GM18526 (cell line): ENCODE measurements around the gene ZNF226.
A peak's percentile ranks its signal among the peaks of the same experiment; 100 is the strongest.

ENCODE experiments used
- POLR2A ChIP-seq: IDR thresholded peaks from 3 replicates; pipeline ENCODE4 v1.6.1; 2011; ENCODE audit not compliant: insufficient read length; ENCODE audit errors: extremely low read depth

ZNF226 gene

DNA sequence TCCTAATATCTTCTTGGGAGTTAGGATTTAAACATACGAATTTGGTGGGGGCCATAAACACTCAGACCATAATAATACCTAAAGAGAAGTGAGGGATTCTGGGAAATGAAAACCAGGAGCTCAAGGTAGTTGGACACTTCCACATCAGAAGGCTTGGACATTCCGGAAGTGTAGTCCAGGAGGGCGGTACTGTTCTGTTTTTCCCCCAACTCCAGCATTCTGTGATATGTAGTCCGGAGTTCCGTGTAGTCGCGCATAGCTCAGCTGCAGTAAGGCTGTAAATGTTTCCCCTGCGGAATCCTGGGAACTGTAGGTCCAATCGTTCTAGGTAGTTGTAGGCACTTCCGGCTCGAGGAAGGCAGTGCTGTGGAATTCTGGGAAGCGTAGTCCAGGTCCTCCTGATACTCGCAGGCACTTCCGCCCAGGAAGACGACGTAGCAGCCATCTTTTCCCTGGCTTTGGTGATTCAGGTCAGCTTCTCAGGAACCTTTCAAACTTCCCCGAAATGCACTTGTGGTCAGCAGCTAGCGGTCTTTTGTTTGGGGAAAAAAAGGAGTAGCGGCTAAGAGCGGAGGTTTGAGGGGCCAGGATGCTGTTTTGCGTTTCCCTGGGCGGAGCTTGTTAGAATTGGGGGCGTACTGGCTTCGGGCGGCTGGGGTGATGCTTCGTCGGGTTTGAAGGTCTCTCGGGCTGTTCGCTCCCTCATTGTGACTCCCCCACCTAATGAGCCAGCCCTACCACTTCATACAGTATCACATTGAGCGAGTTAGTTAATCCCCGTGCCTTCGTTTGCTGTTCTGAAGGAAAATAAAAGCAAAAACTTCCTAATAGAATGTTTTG, at the start of gene ZNF226:
TSS of gene ZNF226 (plus strand) at position 428 of the 840 bp plus-strand sequence. CDS start 4,981 bp downstream, outside the sequence.
- TF ChIP-seq POLR2A: peak; percentile 52

DNA sequence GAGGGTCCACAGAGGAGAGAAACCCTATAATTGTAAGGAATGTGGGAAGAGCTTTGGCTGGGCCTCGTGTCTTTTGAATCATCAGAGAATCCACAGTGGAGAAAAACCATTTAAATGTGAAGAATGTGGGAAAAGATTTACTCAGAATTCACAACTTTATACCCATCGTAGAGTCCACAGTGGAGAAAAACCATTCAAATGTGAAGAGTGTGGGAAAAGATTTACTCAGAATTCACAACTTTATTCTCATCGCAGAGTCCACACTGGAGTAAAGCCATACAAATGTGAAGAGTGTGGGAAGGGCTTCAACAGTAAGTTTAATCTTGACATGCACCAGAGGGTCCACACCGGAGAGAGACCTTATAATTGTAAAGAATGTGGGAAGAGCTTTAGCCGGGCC, 32.9 kb upstream of the ZNF226 start:
- no peak for TF ChIP-seq POLR2A

DNA sequence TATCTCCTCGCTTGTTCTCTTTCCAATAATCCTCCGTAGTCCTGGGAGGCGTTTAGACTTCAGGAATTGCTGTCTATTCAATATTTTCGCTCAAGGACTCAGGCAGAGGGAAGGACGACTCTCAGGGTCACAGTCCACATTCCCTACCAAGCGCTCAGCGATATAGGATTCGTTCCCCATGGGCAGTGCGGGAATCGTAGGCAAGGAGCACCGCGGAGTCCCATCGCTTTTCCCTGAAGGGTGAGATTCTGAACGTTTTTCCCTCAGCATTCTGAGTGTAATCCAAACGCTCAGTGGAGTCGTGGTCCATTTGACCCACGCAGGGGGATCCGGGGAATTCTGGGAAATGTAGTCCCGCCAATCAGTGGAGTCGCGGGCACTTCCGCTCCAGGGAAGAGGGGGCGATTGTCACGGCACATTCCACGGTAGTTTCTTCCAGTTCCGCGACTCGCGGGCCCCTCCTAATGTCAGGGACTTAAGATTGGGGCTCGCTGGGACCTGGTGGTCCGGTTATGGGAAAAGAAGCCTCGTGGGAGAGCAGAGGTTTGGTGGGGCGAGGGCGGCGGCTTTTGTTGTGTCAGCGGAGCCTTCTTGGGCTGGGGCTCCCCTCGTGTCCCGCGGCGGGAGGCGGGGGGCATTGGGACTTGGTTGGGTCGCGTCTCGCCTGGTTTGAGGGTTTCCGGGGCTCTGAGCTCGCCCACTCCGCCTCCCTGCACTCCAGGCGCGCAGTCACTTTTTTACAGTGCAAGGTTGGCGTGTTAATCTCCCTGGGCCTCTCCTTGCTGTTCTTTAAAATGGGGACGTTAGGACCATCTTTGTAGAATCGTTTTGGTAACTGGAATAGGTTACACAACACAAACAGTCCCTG, 23.5 kb upstream of the ZNF226 start, which contains the start of gene ZNF234:
TSS of gene ZNF234 (plus strand) at position 364 of the 868 bp plus-strand sequence. CDS start 3,079 bp downstream, outside the sequence.
- peak; percentile 49 for TF ChIP-seq POLR2A

DNA sequence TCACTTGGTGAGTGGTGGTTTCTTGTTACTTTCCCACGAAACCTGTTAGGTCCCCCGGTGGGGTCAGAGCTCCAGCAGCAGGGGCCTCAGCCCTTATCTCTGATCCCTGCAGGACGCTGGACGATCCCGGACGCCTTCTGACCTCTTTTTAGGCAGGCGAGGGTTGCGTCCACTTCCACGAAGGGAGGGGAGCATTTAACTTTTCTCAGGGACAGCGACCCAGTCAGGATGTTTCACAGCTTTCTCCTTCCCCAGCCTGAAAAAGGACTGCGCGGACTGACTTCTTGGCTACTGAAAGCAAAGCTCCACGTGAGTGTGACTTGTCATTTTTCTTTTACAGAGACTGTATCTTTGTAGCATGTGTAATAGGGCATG, 22.9 kb upstream of the ZNF226 start:
- TF ChIP-seq POLR2A: no peak

DNA sequence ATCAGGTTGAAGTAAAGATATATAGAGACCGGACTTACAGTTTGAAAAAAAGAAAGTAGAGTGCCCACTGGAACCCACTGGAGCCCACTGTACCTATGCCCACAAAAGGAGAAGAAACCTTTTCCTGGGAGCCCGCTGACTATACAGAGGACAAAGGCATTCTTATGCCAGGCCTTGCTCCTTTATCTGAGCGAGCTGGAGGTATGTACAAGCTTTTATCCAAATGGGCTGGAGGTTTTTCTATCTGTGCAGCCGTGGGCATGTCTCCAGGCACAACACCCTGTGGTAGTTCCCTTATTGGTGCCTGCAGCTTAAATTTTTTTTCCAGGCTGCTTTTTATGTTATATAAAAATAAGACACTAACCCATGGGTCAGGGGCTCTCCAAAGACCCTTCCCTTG, 15.1 kb upstream of the ZNF226 start:
- TF ChIP-seq POLR2A: no peak

DNA sequence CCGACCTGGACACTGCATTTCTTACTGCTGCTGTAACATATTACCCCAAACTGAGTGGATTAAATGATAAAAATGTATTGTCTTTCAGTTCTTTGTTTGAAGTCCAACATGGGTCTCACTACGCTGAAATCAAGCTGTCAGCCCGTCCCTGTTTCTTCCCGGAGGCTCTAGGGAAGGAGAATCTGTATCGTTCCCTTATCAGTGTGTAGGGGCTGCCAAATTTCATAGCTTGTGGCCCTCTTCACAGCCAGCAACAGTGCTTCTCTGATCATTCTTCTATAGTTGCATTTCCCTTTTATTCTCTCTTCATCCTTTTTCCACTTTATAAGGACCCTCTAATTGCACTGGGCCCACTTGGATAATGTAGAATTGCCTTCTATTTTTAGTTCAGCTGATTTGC, 13.4 kb upstream of the ZNF226 start:
- no peak for TF ChIP-seq POLR2A

DNA sequence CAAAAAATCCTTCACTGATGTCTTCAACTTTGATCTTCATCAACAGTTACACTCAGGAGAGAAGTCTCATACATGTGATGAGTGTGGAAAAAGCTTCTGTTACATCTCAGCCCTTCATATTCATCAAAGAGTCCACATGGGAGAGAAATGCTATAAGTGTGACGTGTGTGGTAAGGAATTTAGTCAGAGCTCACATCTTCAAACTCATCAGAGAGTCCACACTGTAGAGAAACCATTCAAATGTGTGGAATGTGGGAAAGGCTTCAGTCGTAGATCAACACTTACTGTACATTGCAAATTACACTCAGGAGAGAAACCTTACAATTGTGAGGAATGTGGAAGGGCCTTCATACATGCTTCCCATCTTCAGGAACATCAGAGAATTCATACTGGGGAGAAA, 8.4 kb upstream of the ZNF226 start:
- TF ChIP-seq POLR2A: no peak

DNA sequence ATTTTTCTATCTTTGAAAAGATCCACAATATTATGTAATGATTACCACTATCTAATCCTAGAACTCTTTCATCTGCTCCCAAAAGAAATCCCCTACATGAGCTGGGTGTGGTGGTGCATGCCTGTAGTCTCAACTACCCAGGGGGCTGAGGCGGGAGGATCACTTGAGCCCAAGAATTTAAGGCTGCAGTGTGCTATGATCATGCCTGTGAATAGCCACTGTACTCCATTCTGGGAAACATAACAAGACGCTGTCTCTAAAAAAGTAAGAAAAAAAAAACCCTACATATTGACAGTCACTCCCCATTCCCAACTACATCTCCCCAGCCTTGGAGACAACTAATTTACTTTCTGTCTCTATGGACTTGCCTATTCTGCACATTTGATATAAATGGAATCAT, 1.1 kb upstream of the ZNF226 start:
- no peak for TF ChIP-seq POLR2A

DNA sequence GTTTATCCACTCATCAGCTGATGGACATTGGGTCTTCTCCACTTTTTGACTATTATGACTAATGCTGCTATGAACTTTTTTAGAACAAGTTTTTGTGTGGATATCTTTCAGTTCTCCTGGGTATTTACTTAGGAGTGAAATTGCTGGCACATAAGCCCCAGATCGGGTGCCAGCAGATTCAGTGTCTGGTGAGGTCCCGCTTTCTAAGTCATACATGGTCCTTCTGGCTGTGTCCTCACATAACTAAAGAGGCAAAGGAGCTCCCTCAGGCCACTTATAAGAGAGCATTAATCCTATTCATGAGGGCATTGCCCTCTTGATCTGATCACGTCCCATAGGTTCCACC, 600 bp upstream of the ZNF226 start:
- no peak for TF ChIP-seq POLR2A

DNA sequence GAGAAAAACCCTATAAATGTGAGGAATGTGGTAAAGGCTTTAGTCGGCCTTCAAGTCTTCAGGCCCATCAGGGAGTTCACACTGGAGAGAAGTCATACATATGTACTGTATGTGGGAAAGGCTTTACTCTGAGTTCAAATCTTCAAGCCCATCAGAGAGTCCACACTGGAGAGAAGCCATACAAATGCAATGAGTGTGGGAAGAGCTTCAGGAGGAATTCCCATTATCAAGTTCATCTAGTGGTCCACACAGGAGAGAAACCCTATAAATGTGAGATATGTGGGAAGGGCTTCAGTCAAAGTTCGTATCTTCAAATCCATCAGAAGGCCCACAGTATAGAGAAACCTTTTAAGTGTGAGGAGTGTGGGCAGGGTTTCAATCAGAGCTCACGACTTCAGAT, 11.7 kb downstream of the ZNF226 start:
- TF ChIP-seq POLR2A: no peak

DNA sequence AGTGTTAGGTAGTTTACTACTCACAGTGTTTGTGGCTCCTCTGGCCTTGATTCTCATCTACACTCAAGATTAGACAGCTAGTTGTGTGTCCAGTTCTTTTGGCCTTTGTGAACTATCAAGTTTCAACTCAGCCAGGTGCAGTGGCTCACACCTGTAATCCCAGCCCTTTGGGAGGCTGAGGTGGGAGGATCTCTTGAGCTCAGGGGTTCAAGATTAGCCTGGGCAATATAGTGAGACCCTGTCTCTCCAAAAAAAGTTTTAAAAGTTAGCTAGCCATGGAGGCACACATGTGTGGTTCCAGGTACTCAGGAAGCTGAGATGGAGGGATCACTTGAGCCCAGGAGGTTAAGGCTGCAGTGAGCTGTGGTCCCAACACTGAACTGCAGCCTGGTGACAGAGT, 16.1 kb downstream of the ZNF226 start:
- TF ChIP-seq POLR2A: no peak

DNA sequence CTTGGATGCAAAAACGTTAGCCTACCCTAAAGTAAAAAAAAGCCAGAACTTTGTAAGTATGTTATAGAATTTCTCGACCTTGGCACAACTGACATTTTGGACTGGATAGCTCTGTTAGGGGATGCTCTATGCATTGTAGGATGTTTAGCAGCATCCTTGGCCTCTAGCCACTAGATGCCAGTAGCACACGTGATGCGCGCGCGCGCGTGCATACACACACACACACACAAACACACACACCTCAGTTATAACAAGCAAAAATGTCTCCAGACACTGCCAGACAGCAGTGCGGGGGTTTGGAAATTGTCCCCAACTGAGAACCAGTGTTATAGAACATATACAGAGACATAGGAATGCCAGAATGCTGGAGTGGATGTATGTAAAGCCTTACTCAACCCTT, 17.2 kb downstream of the ZNF226 start:
- TF ChIP-seq POLR2A: no peak

DNA sequence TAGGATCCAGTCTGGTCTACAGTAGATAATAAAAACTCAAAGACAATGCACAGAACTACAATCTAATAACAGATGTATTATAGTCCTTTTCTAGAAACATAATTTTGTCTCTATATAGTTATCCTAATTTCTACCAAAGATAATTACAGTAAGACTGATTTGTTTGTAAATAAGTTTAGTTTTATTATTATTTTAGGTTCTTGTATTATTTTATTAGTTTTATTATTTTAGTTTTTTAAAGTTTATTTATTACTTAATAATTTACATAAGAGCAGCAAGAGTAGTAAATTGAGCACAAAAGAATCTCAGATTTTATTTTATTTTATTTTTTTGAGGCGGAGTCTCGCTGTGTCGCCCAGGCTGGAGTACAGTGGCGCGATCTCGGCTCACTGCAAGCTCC, 25.1 kb downstream of the ZNF226 start:
- TF ChIP-seq POLR2A: no peak

DNA sequence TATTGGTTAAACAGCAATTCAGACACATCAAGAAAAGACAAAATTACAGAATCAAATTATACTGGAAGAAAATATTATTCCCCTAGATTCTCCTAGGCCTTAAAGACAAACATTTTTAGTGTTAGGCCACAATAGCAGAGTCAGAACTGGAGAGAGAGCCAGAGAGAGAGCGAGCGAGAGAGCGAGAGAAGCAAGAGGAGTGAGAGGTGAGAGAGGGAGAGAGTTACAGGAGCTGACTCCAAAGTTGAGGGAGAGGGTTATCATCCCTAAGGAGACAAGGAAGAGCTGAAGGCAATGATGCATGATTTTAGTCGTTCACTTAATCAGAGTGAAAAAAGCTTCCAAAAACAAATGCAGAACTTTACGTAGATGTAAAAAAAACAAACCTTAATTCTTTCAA, 27.2 kb downstream of the ZNF226 start:
- no peak for TF ChIP-seq POLR2A

DNA sequence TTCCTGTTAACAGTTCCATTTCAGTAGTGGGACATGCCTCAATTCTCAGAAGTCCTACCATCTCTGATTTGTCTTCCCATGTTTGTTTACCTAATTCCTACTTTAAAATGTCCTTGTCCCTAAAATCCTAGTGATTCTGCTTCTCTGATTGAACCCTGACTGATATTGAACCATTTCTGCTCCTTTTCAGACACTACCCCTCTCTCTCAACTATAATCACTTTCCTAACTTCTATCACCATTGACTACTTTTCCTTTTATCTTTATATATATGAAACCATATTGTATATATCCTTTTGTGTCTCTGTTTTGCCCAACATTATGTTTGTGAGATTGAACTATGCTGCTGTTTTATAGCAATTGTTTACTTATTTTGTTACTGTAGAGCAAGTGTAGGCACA, 31.9 kb downstream of the ZNF226 start:
- no peak for TF ChIP-seq POLR2A

DNA sequence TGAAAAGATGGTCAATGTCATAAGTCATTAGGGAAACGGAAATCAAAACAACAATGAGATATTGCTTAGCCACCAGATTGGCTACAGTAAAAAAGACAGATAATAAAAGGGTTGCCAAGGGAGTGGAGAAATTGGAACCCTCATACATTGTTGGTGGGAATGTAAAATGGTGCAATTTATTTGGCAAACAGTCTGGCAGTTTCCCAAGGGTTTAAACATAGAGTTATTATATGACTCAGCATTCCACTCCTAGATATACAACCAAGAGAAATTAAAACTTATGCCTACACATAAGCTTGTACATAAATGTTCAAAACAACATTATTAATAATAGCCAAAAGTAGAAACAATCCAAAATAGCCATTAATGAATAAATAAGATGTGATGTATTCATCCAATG, 37.6 kb downstream of the ZNF226 start:
- no peak for TF ChIP-seq POLR2A
